PC-9 (cell line): ENCODE measurements around the gene CDC5L. TPM values are rescaled to one million over a fixed set of nuclear protein-coding genes. Genes with fewer than 3 reads are reported as not detected.

Experiments
- BruUV-seq: library from RNA; stranded (reverse); fragments of 400-500 nt; replicated peaks from 2 replicates; lab custom pipeline; 2021; lab: Mats Ljungman, UMichigan
- CTCF ChIA-PET: fragments of 300-600 bp; sonication (Branson Sonifier 250); formaldehyde crosslinking; loops from one replicate; lab custom pipeline; 2022; ENCODE audit warnings: antibody characterized with exemption; lab: Charles Lee
- POLR2A ChIA-PET: fragments of 300-600 bp; sonication (Branson Sonifier 250); formaldehyde crosslinking; loops from one replicate; lab custom pipeline; 2022; ENCODE audit warnings: antibody characterized with exemption; ENCODE audit not compliant: unreplicated experiment; lab: Charles Lee
- DNase-seq, 2 experiments: peaks; one replicate each; pipeline versions ENCODE4 v3.0.0 to v3.0.0-alpha.2; 2015 to 2022; ENCODE audit warnings: mixed read lengths in 1 of 2
- H2AFZ ChIP-seq: fragments of 200-600 bp; sonication (generic); 2 replicates; pipeline ENCODE4 v1.8.1; 2017; ENCODE audit warnings: antibody characterized with exemption
- H3F3A ChIP-seq: fragments of 200-600 bp; sonication (generic); 2 replicates; pipeline ENCODE4 v1.8.1; 2017; ENCODE audit warnings: antibody characterized with exemption, mild to moderate bottlenecking, low read depth; ENCODE audit not compliant: insufficient read depth
- H3K27ac ChIP-seq: fragments of 200-600 bp; sonication (generic); 2 replicates; pipeline ENCODE4 v1.6.1; 2016; ENCODE audit warnings: mixed run types
- H3K27me3 ChIP-seq: fragments of 200-600 bp; sonication (generic); 2 replicates; pipeline ENCODE4 v1.6.1; 2016; ENCODE audit warnings: low read depth, mixed run types; ENCODE audit not compliant: insufficient read depth
- H3K36me3 ChIP-seq: fragments of 200-600 bp; sonication (generic); 2 replicates; pipeline ENCODE4 v1.6.1; 2016; ENCODE audit warnings: low read depth, mixed run types
- H3K4me1 ChIP-seq: fragments of 200-600 bp; sonication (generic); replicated peaks from 2 replicates; pipeline ENCODE4 v1.6.1; 2016; ENCODE audit warnings: mixed run types; ENCODE audit not compliant: insufficient read depth
- H3K4me2 ChIP-seq: fragments of 200-600 bp; sonication (generic); 2 replicates; pipeline ENCODE4 v1.6.1; 2017; ENCODE audit warnings: mixed run types
- H3K4me3 ChIP-seq: fragments of 200-600 bp; sonication (generic); 2 replicates; pipeline ENCODE4 v1.6.1; 2016; ENCODE audit warnings: mixed run types
- H3K79me2 ChIP-seq: fragments of 200-600 bp; sonication (generic); 2 replicates; pipeline ENCODE4 v1.6.1; 2017; ENCODE audit warnings: low read depth, mixed run types
- H3K9me2 ChIP-seq: fragments of 200-600 bp; sonication (generic); 2 replicates; pipeline ENCODE4 v1.8.1; 2017; ENCODE audit warnings: mild to moderate bottlenecking; ENCODE audit not compliant: insufficient read depth
- H3K9me3 ChIP-seq: fragments of 200-600 bp; sonication (generic); 2 replicates; pipeline ENCODE4 v1.8.1; 2016; ENCODE audit warnings: low read depth; ENCODE audit not compliant: insufficient read depth
- H4K20me1 ChIP-seq: fragments of 200-600 bp; sonication (generic); 2 replicates; pipeline ENCODE4 v1.8.1; 2017; ENCODE audit not compliant: insufficient read depth
- EZH2 ChIP-seq: fragments of 200-600 bp; sonication (generic); IDR thresholded peaks from 2 replicates; pipeline ENCODE4 v1.8.0; 2017; ENCODE audit warnings: antibody characterized with exemption, low read depth
- intact Hi-C: fragments of 100-400 bp; cut with micrococcal nuclease; formaldehyde crosslinking; loops from one replicate; pipeline ENCODE4 v1.10.0; 2022; ENCODE audit not compliant: unreplicated experiment
- total RNA-seq: library from RNA; stranded (reverse); gene quantifications from 2 replicates; pipeline ENCODE4 v1.2.3, GENCODE V29; 2021
- TF ChIP-seq, protein P1 (sequence below): fragments of 200-600 bp; sonication (generic); conservative IDR thresholded peaks from 2 replicates; pipeline ENCODE4 v1.6.1; 2017; ENCODE audit warnings: mixed run types, antibody characterized with exemption, mild to moderate bottlenecking, moderate library complexity

CDC5L gene
- total RNA-seq, 1 experiment from 2014 or later = 24.0 TPM

DNA sequence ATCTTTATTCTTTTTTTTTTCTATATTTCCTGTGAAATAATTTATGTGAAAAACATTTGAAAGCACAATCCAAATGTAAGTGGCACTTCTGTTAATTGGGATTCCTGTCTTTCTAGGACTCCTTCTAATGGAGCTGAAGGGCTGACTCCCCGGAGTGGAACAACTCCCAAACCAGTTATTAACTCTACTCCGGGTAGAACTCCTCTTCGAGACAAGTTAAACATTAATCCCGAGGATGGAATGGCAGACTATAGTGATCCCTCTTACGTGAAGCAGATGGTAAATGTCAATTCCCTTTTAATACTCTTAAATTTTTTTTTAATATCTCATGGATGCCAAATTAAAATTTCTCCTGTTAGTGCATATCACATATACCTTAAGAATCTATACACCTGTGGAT lies 35.0 kb downstream of the CDC5L start:
- no peak overlapping the region for H3K4me3 ChIP-seq
- intact Hi-C loops = no loop called here
- no peak for DNase-seq
- H4K20me1 ChIP-seq = peaks cover 8% of the 10 kb centered on the region; the same call in 1 of the 2 replicates
- H3K4me1 ChIP-seq = no peaks in the 10 kb centered on the region
- H3K4me2 ChIP-seq = no peak overlapping the region
- peaks cover 44% of the 10 kb centered on the region for H3K36me3 ChIP-seq
- ChIA-PET CTCF (no interaction called here), POLR2A (interaction anchor here (0.6 kb wide), 1 partner anchor 47 kb away, joined by 3 read pairs; no protein-coding TSS in a partner anchor)
- TF ChIP-seq, protein P1, sequence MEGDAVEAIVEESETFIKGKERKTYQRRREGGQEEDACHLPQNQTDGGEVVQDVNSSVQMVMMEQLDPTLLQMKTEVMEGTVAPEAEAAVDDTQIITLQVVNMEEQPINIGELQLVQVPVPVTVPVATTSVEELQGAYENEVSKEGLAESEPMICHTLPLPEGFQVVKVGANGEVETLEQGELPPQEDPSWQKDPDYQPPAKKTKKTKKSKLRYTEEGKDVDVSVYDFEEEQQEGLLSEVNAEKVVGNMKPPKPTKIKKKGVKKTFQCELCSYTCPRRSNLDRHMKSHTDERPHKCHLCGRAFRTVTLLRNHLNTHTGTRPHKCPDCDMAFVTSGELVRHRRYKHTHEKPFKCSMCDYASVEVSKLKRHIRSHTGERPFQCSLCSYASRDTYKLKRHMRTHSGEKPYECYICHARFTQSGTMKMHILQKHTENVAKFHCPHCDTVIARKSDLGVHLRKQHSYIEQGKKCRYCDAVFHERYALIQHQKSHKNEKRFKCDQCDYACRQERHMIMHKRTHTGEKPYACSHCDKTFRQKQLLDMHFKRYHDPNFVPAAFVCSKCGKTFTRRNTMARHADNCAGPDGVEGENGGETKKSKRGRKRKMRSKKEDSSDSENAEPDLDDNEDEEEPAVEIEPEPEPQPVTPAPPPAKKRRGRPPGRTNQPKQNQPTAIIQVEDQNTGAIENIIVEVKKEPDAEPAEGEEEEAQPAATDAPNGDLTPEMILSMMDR = no peak
- TF ChIP-seq EZH2 = no peak
- H2AFZ ChIP-seq = no peak overlapping the region
- peaks cover 5% of the 10 kb centered on the region; the same call in 1 of the 2 replicates for H3K79me2 ChIP-seq
- no TSS peak for BruUV-seq
- H3K9me2 ChIP-seq = no peaks in the 10 kb centered on the region
- no peaks in the 10 kb centered on the region for H3K9me3 ChIP-seq
- H3K27ac ChIP-seq = no peak overlapping the region
- no peaks in the 10 kb centered on the region; the same call in 1 of the 2 replicates for H3F3A ChIP-seq
- H3K27me3 ChIP-seq = no peaks in the 10 kb centered on the region

DNA sequence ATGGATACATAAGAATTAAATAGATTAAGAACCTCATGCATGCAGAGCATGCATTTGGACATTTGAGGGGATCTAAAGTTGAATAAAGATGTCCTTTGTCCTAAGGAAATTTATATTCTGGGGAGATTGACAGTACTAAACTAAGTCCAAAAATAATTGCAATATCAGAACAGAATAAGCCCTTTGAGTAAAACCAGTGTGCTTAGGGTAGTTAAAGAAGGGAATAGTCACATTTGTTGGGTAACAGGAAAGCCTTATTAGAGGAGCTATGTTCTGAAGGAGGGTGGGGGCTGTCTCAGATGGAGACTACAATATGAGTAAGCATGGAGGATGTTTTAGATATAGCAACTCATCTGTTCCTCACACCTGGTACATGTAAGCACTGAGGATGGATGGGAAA lies 35.8 kb downstream of the CDC5L start:
- Histone ChIP-seq H3F3A (peaks cover 2% of the 10 kb centered on the region; the same call in 1 of the 2 replicates), H3K4me1 (no peaks in the 10 kb centered on the region), H3K4me2 (no peak overlapping the region), H3K9me2 (no peaks in the 10 kb centered on the region), H4K20me1 (peaks cover 8% of the 10 kb centered on the region; the same call in 1 of the 2 replicates), H3K9me3 (no peaks in the 10 kb centered on the region), H3K4me3 (no peak overlapping the region), H3K79me2 (0 out of 2 replicates have a peak, but pooled peaks cover 3% of the 10 kb centered on the region), H2AFZ (no peak overlapping the region), H3K27ac (no peak overlapping the region), H3K27me3 (no peaks in the 10 kb centered on the region), H3K36me3 (peaks cover 45% of the 10 kb centered on the region)
- POLR2A ChIA-PET = no interaction called here
- intact Hi-C loops = no loop called here
- TF ChIP-seq, protein P1 = no peak
- TF ChIP-seq EZH2 = no peak
- CTCF ChIA-PET = no interaction called here
- no TSS peak for BruUV-seq
- DNase-seq = no peak

DNA sequence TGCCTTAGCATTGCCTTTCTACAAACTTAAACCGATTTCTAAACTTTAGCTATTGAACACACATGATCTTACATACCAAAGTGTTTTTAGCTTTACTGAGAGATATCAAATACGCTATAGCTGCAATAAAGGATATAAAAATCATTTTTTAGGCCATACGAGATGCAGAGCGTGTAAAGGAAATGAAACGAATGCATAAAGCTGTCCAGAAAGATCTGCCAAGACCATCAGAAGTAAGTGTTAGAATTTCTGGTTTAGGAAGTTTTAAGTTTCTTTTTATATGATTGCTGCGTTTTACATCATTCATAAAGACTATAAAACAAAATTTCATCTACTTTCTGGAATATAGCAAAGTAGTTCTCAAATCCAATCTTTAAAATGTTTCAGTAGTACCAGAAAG lies 38.4 kb downstream of the CDC5L start:
- TF ChIP-seq, protein P1 = no peak
- TF ChIP-seq EZH2 = no peak
- Histone ChIP-seq H3K79me2 (no peaks in the 10 kb centered on the region), H3K36me3 (peaks cover 36% of the 10 kb centered on the region), H3K4me1 (no peaks in the 10 kb centered on the region), H2AFZ (no peak overlapping the region), H3K9me2 (no peaks in the 10 kb centered on the region), H3K4me2 (no peak overlapping the region), H4K20me1 (no peaks in the 10 kb centered on the region; the same call in 1 of the 2 replicates), H3K9me3 (no peaks in the 10 kb centered on the region), H3K27ac (no peak overlapping the region), H3K4me3 (no peak overlapping the region), H3K27me3 (no peaks in the 10 kb centered on the region), H3F3A (peaks cover 9% of the 10 kb centered on the region; the same call in 1 of the 2 replicates)
- intact Hi-C loops = no loop called here
- no TSS peak for BruUV-seq
- no peak for DNase-seq
- ChIA-PET CTCF (no interaction called here), POLR2A (no interaction called here)
